SK-MEL-5 (cell line): ENCODE data around the gene CR1L. TPM values are rescaled to one million over a fixed set of nuclear protein-coding genes. Genes with fewer than 3 reads are reported as not detected.
A peak's percentile ranks its signal among the peaks of the same experiment; 100 is the strongest.
"Not testable (repeated sequence)": the region's sequence is repeated elsewhere in the genome, so short reads cannot be mapped to it uniquely, and the experiment has no call there.

Source experiments
- DNase-seq: peaks from one replicate; pipeline ENCODE4 v3.0.0-alpha.2; 2016; ENCODE audit warnings: low read depth, low spot score
- in situ Hi-C: cut with HindIII; loops from 2 replicates; pipeline ENCODE4 v1.10.0; 2016; ENCODE audit warnings: low sequenced_read_pairs, high pct_unique_total_duplicates, low pct_unique_long_range_greater_than_20kb
- total RNA-seq: library from RNA; depleted of rRNA; stranded (reverse); fragments of >200 nt; shearing (Covaris generic); gene quantifications from 2 replicates; pipeline ENCODE4 v1.2.3, GENCODE V29; 2014

Gene CR1L
- total RNA-seq, 1 experiment from 2014 or later, result not detected

GRCh38 chr1:207711285-207711684 is 66.4 kb downstream of the CR1L start:
- peak; percentile 61 for DNase-seq
- in situ Hi-C loops, result no loop called here

- DNase-seq, in situ Hi-C loops: not testable (repeated sequence)
Measured at GRCh38 chr1:207712701-207713100, 67.8 kb downstream of the CR1L start.

DNA sequence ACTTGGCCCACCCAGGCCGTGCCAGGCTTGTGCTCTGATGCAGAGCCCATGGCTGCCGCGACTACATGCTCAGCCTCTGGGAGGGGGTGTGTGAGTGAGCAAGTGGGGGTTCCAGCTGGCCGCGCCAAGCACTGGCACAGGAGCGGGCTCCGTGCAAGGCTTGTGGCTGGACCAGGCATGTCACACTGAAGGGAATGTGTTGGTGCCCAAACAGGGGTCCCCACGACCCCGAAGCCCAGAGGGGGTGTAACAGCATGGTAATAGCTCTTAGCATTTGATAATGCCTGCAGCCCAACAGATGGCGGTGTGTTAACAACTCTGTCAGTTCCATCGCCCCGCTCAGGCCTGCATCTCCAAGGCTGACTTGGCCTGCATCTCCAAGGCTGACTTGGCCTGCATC is 68.6 kb downstream of the CR1L start:
- DNase-seq, result no peak
- in situ Hi-C loops, result no loop called here

- in situ Hi-C loops, result no loop called here
- no peak for DNase-seq
Measured at GRCh38 chr1:207719234-207719633, 74.3 kb downstream of the CR1L start.

- DNase-seq, in situ Hi-C loops: not testable (repeated sequence)
Measured at GRCh38 chr1:207728200-207728858, 83.4 kb downstream of the CR1L start.

- in situ Hi-C loops, result not testable (repeated sequence)
Measured at GRCh38 chr1:207737503-207738157, 92.7 kb downstream of the CR1L start.

GRCh38 chr1:207738158-207738659 is 93.3 kb downstream of the CR1L start:
- DNase-seq, in situ Hi-C loops: not testable (repeated sequence)

More at GRCh38 chr1:207737503-207738157, 92.7 kb downstream of the CR1L start:
- DNase-seq, result not testable (repeated sequence)

DNA sequence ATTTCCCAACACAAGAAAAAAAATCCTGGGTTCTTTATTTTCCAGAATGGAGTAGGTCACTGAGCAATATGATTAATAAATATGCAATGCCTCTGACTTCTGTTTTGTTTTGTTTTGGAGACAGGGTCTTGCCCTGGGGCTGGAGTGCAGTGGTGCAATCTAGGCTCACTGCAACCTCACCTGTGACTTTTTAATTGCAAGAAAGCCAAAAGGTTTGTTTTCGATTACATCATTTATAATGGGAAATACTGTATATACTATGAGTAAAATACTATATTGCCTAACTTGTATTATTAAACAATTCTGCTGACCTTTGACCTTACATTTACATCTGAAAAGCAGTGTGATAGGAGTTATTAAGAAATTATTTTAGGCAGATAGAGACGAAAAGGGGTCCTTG is 95.3 kb downstream of the CR1L start:
- no peak for DNase-seq
- in situ Hi-C loops, result no loop called here

DNA sequence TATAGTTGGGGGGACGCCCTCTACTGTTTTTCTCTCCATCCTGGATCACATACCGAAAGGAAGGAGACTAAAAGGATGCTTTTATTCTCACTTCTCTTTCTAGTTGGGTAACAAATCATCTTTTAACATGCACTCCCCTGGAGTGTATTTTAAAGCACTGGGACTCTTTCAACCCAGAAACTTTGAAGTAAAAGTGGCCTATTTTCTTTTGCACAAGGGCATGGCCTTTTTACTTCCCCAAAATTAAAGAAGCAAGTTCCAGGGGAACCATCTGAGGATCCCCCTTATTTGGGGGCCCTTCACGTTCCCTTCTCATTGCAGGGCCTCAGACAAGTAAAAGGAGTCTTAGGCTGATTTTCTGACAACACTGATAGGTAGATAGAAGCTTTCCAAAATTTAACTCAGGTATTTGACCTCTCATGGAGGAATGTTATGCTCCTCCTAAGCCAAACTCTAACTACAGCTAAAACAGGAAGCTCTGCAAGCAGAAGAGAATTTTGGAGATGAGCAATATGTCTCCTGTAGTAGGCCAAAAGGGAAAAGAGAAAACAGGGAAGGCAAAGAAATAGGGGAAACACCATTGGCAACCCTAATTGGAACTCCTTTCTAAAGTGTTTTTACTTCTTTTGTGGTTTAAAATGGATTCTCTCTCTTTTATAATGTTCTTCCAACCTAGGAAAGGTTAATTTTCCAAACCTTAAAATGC is 98.1 kb downstream of the CR1L start:
- in situ Hi-C loops, result no loop called here
- DNase-seq, result no peak

GRCh38 chr1:207744000-207744534 is 99.1 kb downstream of the CR1L start:
- in situ Hi-C loops, result no loop called here
- DNase-seq, result no peak

DNA sequence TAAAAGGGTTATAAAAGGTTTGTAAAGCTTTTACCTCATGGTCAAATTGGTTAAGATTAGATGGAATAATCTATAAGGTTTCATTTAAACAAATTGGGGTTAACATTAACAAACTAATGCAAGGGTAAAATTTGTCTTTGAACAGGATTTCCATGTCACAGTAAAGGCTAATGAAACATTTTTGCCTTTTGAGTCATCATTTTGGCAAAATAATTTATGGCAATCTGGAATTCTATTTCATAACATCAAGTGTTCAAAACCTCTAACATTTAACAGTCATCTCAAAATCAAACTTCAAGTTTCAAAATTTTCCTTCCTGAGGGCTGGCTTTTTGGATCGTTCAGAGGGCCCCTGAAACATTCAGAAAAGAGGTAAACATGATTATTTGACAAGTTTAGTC is 100.4 kb downstream of the CR1L start:
- in situ Hi-C loops, result no loop called here
- DNase-seq, result no peak

GRCh38 chr1:207745839-207746767 is 101.2 kb downstream of the CR1L start:
- in situ Hi-C loops, result no loop called here
- DNase-seq, result no peak

GRCh38 chr1:207747627-207748492 is 102.9 kb downstream of the CR1L start:
- in situ Hi-C loops, result no loop called here
- DNase-seq, result no peak

- in situ Hi-C loops, result no loop called here
- no peak for DNase-seq
Measured at GRCh38 chr1:207748737-207749528, 104.0 kb downstream of the CR1L start.

DNA sequence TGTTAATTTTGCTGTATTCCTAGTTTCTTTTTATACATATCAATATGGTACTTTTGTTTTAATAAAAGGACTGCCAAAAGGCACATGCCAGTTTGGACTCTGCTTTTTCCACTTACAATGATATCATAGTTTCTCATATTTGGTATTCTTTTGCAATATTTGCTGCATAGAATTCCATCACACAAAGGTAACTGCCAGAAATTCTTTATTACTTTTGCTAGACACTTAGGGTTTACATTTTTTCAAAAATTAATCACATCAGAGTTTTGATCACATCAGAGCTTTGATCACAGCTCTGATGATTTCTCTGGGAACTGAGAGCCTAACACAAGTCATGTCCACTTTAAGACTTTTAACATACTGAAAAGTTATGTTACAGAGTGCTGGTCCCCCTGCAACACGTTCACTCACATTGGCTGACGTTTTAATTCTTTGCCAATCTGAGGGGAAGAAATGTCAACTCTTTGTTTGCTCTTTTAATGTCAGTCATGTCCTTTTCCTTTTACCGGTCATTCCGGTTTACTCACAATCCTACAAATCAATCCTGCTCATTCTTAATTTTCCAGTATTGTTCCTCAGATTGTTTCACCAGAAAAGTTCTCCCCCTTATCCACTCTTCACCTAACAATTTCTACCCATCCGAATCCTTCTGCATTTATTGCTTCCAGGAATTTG is 105.8 kb downstream of the CR1L start:
- in situ Hi-C loops, result no loop called here
- no peak for DNase-seq
